ENCODE measurements around the gene NUTF2. TPM values are rescaled to one million over a fixed set of nuclear protein-coding genes. Genes with fewer than 3 reads are reported as not detected.

NUTF2 gene
- total and polyA plus RNA-seq, 2 donors (not counting 1 experiment from before 2014, with no cell fraction given) = 127 to 310 TPM

DNA sequence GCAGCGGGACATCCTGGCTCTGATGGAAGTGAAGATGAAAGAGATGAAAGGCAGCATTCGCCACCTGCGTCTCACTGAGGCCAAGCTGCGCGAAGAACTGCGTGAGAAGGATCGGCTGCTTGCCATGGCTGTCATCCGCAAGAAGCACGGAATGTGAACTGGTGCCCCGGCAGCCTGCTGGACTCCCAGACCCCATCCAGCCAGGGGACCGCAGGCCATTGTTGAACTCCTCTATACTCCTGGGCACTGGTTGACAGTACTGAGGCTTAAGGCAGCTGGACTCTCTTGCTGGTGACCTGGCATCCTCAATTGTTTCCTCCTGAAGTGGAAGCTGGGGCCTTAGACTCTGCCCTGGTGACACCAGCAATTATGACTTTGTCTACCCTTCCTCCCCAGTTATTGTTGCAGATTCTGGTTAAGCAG, 3.4 kb upstream of the NUTF2 start:
- H3K9ac ChIP-seq (ENCODE audit: insufficient read depth, low read length) = peak overlapping the region; percentile 91
- peak overlapping the region; percentile 97 for H3K27ac ChIP-seq (ENCODE audit: insufficient read depth, low read length)
- no peaks in the 10 kb centered on the region for H3K36me3 ChIP-seq (ENCODE audit: control insufficient read depth, insufficient read depth, low read length)
- peak overlapping the region; percentile 89 for H3K4me2 ChIP-seq (ENCODE audit: extremely low read depth, insufficient read depth, low read length)
- TF ChIP-seq EZH2 (IDR thresholded peaks at IDR 0.05; ENCODE audit: low read length, missing control alignments) = no peak
- TF ChIP-seq, protein P1, sequence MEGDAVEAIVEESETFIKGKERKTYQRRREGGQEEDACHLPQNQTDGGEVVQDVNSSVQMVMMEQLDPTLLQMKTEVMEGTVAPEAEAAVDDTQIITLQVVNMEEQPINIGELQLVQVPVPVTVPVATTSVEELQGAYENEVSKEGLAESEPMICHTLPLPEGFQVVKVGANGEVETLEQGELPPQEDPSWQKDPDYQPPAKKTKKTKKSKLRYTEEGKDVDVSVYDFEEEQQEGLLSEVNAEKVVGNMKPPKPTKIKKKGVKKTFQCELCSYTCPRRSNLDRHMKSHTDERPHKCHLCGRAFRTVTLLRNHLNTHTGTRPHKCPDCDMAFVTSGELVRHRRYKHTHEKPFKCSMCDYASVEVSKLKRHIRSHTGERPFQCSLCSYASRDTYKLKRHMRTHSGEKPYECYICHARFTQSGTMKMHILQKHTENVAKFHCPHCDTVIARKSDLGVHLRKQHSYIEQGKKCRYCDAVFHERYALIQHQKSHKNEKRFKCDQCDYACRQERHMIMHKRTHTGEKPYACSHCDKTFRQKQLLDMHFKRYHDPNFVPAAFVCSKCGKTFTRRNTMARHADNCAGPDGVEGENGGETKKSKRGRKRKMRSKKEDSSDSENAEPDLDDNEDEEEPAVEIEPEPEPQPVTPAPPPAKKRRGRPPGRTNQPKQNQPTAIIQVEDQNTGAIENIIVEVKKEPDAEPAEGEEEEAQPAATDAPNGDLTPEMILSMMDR (conservative IDR thresholded peaks at IDR 0.05 in 1 of 2, IDR thresholded peaks at IDR 0.05 in 1 of 2; ENCODE audit: low read depth in 1 of 2, low read length in 2 of 2) = no peak
- H3K27me3 ChIP-seq (ENCODE audit: control insufficient read depth, insufficient read depth, low read length) = no peaks in the 10 kb centered on the region
- H3K4me3 ChIP-seq (replicated peaks in 1 of 4; ENCODE audit: control extremely low read depth in 1 of 4, insufficient read depth in 1 of 4, low read depth in 3 of 4, low read length in 4 of 4) = peak overlapping the region; percentile 65 to 94 (median 83)
- H3K9me3 ChIP-seq (ENCODE audit: control insufficient read depth, insufficient read depth, low read depth, low read length) = no peaks in the 10 kb centered on the region
- DNase-seq (ENCODE audit: low read depth in 2 of 2) = peak in 1 of 2 donors; percentile 28
- peaks cover 38% of the 10 kb centered on the region for H3K79me2 ChIP-seq (ENCODE audit: control insufficient read depth, insufficient read depth, low read length)
- H2AFZ ChIP-seq (ENCODE audit: low read length) = peak overlapping the region; percentile 32
- H4K20me1 ChIP-seq (ENCODE audit: control insufficient read depth, extremely low read depth, insufficient read depth, low read length) = no peaks in the 10 kb centered on the region
- H3K4me1 ChIP-seq (ENCODE audit: control insufficient read depth, extremely low read depth, insufficient read depth, low read length) = peaks cover 19% of the 10 kb centered on the region

DNA sequence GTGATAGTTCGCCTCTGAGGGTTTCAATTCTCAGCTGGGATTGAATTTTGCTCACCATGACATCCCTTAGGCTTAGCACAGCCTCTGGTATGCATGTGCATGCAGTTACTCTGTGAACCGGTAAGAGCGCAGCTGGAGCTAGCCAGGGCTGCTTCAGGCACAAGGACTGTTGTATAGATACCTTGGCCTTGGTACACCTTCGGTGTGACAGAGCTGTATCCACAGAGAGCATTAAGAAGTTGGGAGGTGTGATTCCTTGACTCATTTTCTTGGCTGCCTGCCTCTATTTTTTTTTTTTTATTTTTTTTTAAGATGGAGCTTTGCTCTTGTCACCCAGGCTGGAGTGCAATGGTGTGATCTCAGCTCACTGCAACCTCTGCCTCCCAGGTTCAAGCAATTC, 2.2 kb upstream of the NUTF2 start:
- no peaks in the 10 kb centered on the region for H4K20me1 ChIP-seq (ENCODE audit: control insufficient read depth, extremely low read depth, insufficient read depth, low read length)
- peak overlapping the region in 2 of 4 experiments; percentile 78 to 88 for H3K4me3 ChIP-seq (replicated peaks in 1 of 4; ENCODE audit: control extremely low read depth in 1 of 4, insufficient read depth in 1 of 4, low read depth in 3 of 4, low read length in 4 of 4)

DNA sequence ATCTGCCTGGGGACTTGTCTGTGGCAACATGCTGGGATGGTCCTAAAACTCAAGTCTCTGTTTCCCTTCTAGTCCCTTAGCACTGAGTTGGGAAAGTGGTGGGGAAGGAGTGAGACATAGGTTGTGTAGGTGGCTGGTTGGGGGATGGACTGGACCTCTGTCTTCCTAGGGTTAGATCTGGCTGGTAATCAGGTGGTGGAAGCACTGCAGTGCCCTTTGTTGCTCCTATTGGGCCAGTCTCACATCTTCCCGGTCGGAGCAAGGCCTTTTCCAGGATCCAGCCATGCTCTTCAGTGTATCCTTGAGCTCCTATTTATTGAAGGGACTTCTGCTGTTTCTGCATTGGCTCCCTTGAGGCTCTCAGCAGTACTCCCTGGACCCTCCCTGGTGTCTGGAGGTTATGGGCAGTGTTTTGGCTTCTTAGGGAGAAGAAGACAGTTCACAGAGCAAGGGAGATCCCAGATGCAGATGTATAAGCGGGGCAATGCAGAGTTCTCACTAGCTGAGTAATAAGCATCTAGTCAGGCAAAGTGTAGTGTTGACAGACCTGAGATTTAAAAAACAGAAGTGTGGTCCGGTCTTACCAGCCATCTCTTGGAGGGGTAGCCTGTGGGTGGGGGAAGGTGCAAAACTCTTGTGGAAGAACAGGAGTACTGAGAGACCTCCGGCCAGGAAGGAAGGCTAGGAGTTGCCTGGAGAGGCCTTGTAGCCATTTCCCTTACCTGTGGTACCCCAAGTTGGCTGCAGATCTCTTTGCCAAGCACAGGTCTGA, 1.3 kb upstream of the NUTF2 start:
- H3K9me3 ChIP-seq (ENCODE audit: control insufficient read depth, insufficient read depth, low read depth, low read length) = no peaks in the 10 kb centered on the region
- peaks cover 19% of the 10 kb centered on the region for H3K4me1 ChIP-seq (ENCODE audit: control insufficient read depth, extremely low read depth, insufficient read depth, low read length)
- TF ChIP-seq, protein P1 (conservative IDR thresholded peaks at IDR 0.05 in 1 of 2, IDR thresholded peaks at IDR 0.05 in 1 of 2; ENCODE audit: low read depth in 1 of 2, low read length in 2 of 2) = no peak
- no peak for TF ChIP-seq EZH2 (IDR thresholded peaks at IDR 0.05; ENCODE audit: low read length, missing control alignments)
- H2AFZ ChIP-seq (ENCODE audit: low read length) = no peak overlapping the region
- H3K9ac ChIP-seq (ENCODE audit: insufficient read depth, low read length) = peak overlapping the region; percentile 82
- no peak for DNase-seq (ENCODE audit: low read depth in 2 of 2)
- H3K4me2 ChIP-seq (ENCODE audit: extremely low read depth, insufficient read depth, low read length) = peak overlapping the region; percentile 85
- no peaks in the 10 kb centered on the region for H3K36me3 ChIP-seq (ENCODE audit: control insufficient read depth, insufficient read depth, low read length)
- H3K27me3 ChIP-seq (ENCODE audit: control insufficient read depth, insufficient read depth, low read length) = no peaks in the 10 kb centered on the region
- H4K20me1 ChIP-seq (ENCODE audit: control insufficient read depth, extremely low read depth, insufficient read depth, low read length) = no peaks in the 10 kb centered on the region
- H3K79me2 ChIP-seq (ENCODE audit: control insufficient read depth, insufficient read depth, low read length) = peaks cover 53% of the 10 kb centered on the region
- peak overlapping the region; percentile 69 to 91 (median 76) for H3K4me3 ChIP-seq (replicated peaks in 1 of 4; ENCODE audit: control extremely low read depth in 1 of 4, insufficient read depth in 1 of 4, low read depth in 3 of 4, low read length in 4 of 4)
- H3K27ac ChIP-seq (ENCODE audit: insufficient read depth, low read length) = peak overlapping the region; percentile 86

More for the DNA sequence above, 2.2 kb upstream of the NUTF2 start:
- Histone ChIP-seq H3K9ac (ENCODE audit: insufficient read depth, low read length) (no peak overlapping the region), H3K4me2 (ENCODE audit: extremely low read depth, insufficient read depth, low read length) (peak overlapping the region; percentile 89), H3K9me3 (ENCODE audit: control insufficient read depth, insufficient read depth, low read depth, low read length) (no peaks in the 10 kb centered on the region), H3K27ac (ENCODE audit: insufficient read depth, low read length) (peak overlapping the region; percentile 17), H2AFZ (ENCODE audit: low read length) (no peak overlapping the region), H3K79me2 (ENCODE audit: control insufficient read depth, insufficient read depth, low read length) (peaks cover 48% of the 10 kb centered on the region), H3K36me3 (ENCODE audit: control insufficient read depth, insufficient read depth, low read length) (no peaks in the 10 kb centered on the region), H3K27me3 (ENCODE audit: control insufficient read depth, insufficient read depth, low read length) (no peaks in the 10 kb centered on the region), H3K4me1 (ENCODE audit: control insufficient read depth, extremely low read depth, insufficient read depth, low read length) (peaks cover 19% of the 10 kb centered on the region)
- TF ChIP-seq EZH2 (IDR thresholded peaks at IDR 0.05; ENCODE audit: low read length, missing control alignments) = no peak
- TF ChIP-seq, protein P1 (conservative IDR thresholded peaks at IDR 0.05 in 1 of 2, IDR thresholded peaks at IDR 0.05 in 1 of 2; ENCODE audit: low read depth in 1 of 2, low read length in 2 of 2) = peak in 1 of 2 donors; percentile 1
- peak in 1 of 2 donors; percentile 26 for DNase-seq (ENCODE audit: low read depth in 2 of 2)

Measured in fibroblast of lung (primary cell).